ENCODE measurements around the gene SLC25A24.

Gene SLC25A24

GRCh38 chr1:108106775-108107174, 93.4 kb downstream of the SLC25A24 start:
- no peak for DNase-seq (ENCODE audit: low read depth in 1 of 2, low spot score in 1 of 2)

GRCh38 chr1:108100148-108100547, 100.0 kb downstream of the SLC25A24 start:
- no peak for DNase-seq (ENCODE audit: low read depth in 1 of 2, low spot score in 1 of 2)

- DNase-seq (ENCODE audit: low read depth in 1 of 2, low spot score in 1 of 2) = no peak
Observed at GRCh38 chr1:108097018-108097417, 103.1 kb downstream of the SLC25A24 start.

GRCh38 chr1:108096089-108096488, 104.1 kb downstream of the SLC25A24 start:
- no peak for DNase-seq (ENCODE audit: low read depth in 1 of 2, low spot score in 1 of 2)

GRCh38 chr1:108089477-108089876, 110.7 kb downstream of the SLC25A24 start:
- DNase-seq (ENCODE audit: low read depth in 1 of 2, low spot score in 1 of 2) = no peak

- DNase-seq (ENCODE audit: low read depth in 1 of 2, low spot score in 1 of 2) = no peak
Observed at GRCh38 chr1:108085628-108086027, 114.5 kb downstream of the SLC25A24 start.

GRCh38 chr1:108084866-108085477, 115.2 kb downstream of the SLC25A24 start:
- DNase-seq (ENCODE audit: low read depth in 1 of 2, low spot score in 1 of 2) = no peak
